Cardiac ventricle fibroblast (primary cell): ENCODE data around the gene ZNF528. TPM values are rescaled to one million over a fixed set of nuclear protein-coding genes. Genes with fewer than 3 reads are reported as not detected.

ENCODE experiments used
- total RNA-seq: library from RNA; depleted of rRNA; stranded (reverse); fragments of >200 nt; gene quantifications from 2 replicates; pipeline ENCODE4 v1.2.3, GENCODE V29; 2015

ZNF528 gene
- total RNA-seq: 10.4 and 19.5 TPM in 2 replicates

DNA sequence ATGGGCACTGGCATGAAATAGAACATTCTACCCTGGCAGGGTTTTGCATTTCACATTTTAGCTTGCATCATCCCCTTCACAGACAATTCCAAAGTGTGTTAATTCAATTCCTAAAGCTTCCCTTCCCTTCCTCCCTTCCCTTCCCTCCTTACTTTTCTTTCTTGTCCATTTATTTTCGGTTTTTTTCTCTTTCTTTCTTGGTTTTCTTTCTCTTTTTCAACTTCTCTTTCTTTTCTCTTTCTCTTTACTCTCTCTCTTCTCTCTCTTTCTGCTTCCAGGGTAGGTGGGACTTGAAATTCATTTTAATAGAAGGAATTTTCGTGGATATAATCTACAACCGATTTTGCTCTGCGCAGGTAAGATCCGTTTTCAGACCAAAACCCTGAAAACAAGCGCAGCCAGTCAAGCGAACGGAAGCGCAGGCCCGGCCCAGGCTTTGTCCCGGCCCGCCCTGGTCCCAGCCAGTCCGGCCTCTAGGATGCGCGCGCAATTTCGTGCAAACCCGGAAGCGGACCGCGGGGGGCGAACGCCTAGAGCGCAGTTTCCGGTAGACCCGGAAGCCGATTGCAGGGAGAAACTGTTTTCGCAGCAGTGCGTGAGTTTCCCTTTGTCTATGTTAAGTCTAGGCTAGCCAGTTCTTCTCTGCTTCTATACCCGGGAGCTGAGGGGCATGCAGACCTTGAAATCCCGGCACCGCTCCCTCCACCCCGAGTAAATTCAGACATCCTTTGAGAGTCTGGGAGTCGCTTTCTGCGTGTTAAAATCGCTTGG, at the start of gene ZNF528:
ZNF528 (plus strand) TSS at position 540 of the 771 bp plus-strand sequence. CDS start 4,165 bp downstream, outside the sequence.

DNA sequence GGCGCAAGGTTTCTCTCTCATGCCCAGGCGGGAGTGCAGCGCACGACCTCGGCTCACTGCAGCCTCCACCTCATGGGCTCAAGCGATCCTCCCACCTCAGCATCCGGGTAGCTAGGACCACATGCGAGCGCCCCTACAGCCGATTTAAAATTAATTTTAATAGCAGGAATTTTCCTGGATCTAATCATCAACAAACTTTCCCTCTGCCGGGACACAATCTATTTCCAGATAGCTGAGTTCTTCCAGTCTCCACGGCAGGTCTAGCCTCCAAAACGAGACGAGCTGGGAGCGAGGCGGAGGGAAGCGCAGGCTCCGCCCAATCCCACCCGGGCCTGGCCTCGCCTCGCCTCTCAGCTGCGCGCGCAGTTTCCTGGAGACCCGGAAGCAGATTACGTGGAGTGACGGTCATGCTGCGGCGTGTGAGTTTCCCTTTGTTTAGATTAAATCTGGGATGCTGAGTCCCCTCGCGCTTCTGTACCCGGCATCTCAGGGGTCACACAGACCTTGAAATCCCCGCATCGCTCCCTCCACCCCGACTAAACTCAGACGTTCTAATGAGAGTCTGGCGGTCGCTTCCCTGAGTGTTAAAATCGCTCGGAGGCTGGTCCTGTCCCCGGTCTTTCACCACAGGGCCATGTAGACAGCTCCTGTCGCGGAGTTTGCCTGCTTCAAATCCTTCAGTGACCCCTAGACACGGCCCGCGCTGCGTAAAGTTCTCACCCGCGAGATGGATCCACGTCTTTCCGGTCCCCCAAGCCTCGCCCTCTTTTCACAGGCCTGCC, 27.9 kb upstream of the ZNF528 start, which contains the start of gene ZNF880:
ZNF880 (plus strand) TSS at position 365 of the 782 bp plus-strand sequence; CDS start at position 408, 43 bp downstream.

DNA sequence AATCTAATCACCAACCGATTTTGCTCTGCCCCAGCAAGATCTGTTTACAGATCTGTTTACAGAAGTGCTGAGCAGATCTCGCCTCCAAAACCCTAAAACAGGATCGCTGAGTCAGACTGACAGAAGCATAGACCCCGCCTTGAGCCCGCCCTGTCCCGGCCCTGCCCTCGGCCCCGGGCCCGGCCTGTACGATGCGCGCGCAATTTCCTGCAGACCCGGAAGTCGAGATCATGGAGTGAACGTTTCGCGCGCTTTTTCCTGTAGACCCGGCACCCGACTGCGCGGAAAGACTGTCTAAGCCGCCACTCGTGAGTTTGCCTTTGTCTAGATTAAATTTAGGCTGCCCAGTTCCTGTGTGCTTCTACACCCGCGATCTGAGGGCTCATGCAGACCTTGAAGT, 31.3 kb downstream of the ZNF528 start, which contains the start of gene ZNF534:
ZNF534 (plus strand) TSS at position 212 of the 400 bp plus-strand sequence. CDS start 2,327 bp downstream, outside the sequence.

DNA sequence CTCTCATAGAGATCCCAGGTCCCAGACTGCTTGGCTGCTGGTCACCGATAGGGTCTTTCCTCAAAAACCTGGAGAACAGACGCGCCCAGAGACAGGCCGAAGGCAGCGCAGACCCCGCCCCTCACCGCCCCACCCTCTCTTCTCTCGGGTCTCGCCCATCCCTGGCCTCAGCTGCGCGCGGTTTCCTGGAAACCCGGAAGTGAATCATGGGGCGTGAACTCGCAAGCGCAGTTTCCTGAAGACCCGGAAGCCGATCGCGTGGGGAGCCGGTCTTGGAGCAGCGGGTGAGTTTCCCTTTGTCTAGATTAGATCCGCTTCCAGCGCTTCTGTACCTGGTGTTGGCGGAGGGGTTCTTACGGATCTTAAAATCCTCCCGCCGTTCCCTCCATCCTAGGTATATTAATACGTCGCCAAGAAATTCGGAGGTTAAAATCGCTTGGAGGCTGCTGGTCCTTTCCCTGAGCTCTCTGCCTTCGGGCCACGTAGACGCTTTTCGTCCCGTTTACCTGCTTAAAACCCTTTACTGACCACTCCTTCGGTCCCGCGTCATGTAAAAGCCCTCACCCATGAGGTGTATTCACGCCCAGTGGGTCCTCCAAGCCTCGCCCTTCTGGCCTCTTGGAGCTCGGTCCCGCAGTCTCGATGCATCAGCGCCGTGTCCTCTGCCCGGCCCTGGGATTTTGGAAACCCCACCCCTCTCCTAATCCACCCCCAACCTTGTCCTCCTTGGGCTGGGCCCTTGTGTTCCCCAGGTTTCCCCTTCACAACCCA, 55.9 kb downstream of the ZNF528 start, which contains the start of gene ZNF578:
ZNF578 (plus strand) TSS at position 230 of the 771 bp plus-strand sequence. CDS start 48,293 bp downstream, outside the sequence.

Other genes with a start within 250 kb of the ZNF528 start
- gene ZNF836, start 226.2 kb upstream of the ZNF528 start, total RNA-seq: 10.4 and 12.8 TPM in 2 replicates
- 223 and 229 TPM in 2 replicates for gene PPP2R1A, start 207.8 kb upstream of the ZNF528 start, total RNA-seq
- 7.7 and 12.7 TPM in 2 replicates for gene ZNF766, start 128.3 kb upstream of the ZNF528 start, total RNA-seq
- 11.5 and 12.6 TPM in 2 replicates for gene ZNF480, start 100.7 kb upstream of the ZNF528 start, total RNA-seq
- gene ZNF610, start 61.6 kb upstream of the ZNF528 start, total RNA-seq: 4.1 and 4.6 TPM in 2 replicates
- 15.2 and 28.0 TPM in 2 replicates for gene ZNF880, start 27.9 kb upstream of the ZNF528 start, total RNA-seq
- 0.06 TPM in 1 of 2 replicates, not detected in the other for gene ZNF534, start 31.3 kb downstream of the ZNF528 start, total RNA-seq
- gene ZNF578, start 55.7 kb downstream of the ZNF528 start, total RNA-seq: 3.2 and 4.7 TPM in 2 replicates
- gene ZNF808, start 129.8 kb downstream of the ZNF528 start, total RNA-seq: 5.8 and 11.0 TPM in 2 replicates
- 5.0 and 6.5 TPM in 2 replicates for gene ZNF701, start 172.4 kb downstream of the ZNF528 start, total RNA-seq
- 21.2 and 21.3 TPM in 2 replicates for gene ZNF83, start 240.5 kb downstream of the ZNF528 start, total RNA-seq